ENCODE results near the gene SLC18A2. TPM values are rescaled to one million over a fixed set of nuclear protein-coding genes. Genes with fewer than 3 reads are reported as not detected.

SLC18A2 gene
- total and polyA plus RNA-seq, 2 donors (not counting 3 experiments of a cell fraction or from before 2014, with no cell fraction given): not detected

GRCh38 chr10:117313641-117314040, 72.7 kb downstream of the SLC18A2 start:
- no peak overlapping the region for H2AFZ ChIP-seq (ENCODE audit: low read depth, low read length)
- peaks cover 9% of the 10 kb centered on the region for H3K4me1 ChIP-seq (ENCODE audit: control insufficient read depth, extremely low read depth, insufficient read depth, low read length)
- TF ChIP-seq POLR2A (IDR thresholded peaks at IDR 0.05; ENCODE audit: low read depth, low read length): no peak
- no peak for TF ChIP-seq FOS (IDR thresholded peaks at IDR 0.05; ENCODE audit: borderline replicate concordance, insufficient read depth, low read length)
- no peak for TF ChIP-seq GATA2 (IDR thresholded peaks at IDR 0.05; ENCODE audit: insufficient read depth, insufficient read length, low read depth, low read length)
- no peak for TF ChIP-seq JUN (IDR thresholded peaks at IDR 0.05; ENCODE audit: borderline replicate concordance, insufficient read depth, insufficient read length, low read depth)
- TF ChIP-seq EZH2 (IDR thresholded peaks at IDR 0.05; ENCODE audit: borderline replicate concordance, low read depth, low read length, severe bottlenecking): no peak
- TF ChIP-seq MYC (IDR thresholded peaks at IDR 0.05; ENCODE audit: low read depth, low read length): no peak
- TF ChIP-seq CTCF (IDR thresholded peaks at IDR 0.05; ENCODE audit: extremely low read depth in 1 of 2, insufficient read depth in 1 of 2, low read depth in 1 of 2, low read length in 2 of 2): no peak
- no peak for TF ChIP-seq MAX (IDR thresholded peaks at IDR 0.05; ENCODE audit: insufficient read depth, insufficient read length)
- TF ChIP-seq POLR2AphosphoS5 (IDR thresholded peaks at IDR 0.05; ENCODE audit: insufficient read depth, low read depth, low read length): no peak
- no TSS peak for BruUV-seq (replicated peaks)
- H3K79me2 ChIP-seq (ENCODE audit: control insufficient read depth, insufficient read depth, low read length): peaks cover 6% of the 10 kb centered on the region
- FAIRE-seq: no peak
- ChIA-PET POLR2A (no interaction called here), CTCF (interaction anchor here (7.8 kb wide), 1 partner anchor 96 kb away, joined by 240 read pairs; no protein-coding TSS in a partner anchor)
- H4K20me1 ChIP-seq (replicated peaks; ENCODE audit: control insufficient read depth, extremely low read depth, insufficient read depth, low read length): peaks cover 3% of the 10 kb centered on the region
- no peaks in the 10 kb centered on the region for H3K9me3 ChIP-seq (replicated peaks; ENCODE audit: control insufficient read depth, insufficient read depth, low read length)
- intact Hi-C loops (cut with micrococcal nuclease): no loop called here
- dilution Hi-C loops (cut with MboI; ENCODE audit: extremely low pct_ligation_motif_present, low sequenced_read_pairs): no loop called here
- H3K4me2 ChIP-seq (ENCODE audit: insufficient read depth, low read length): no peak overlapping the region
- DNase-seq (ENCODE audit: low read depth, low spot score): no peak
- H3K9me1 ChIP-seq (replicated peaks; ENCODE audit: control insufficient read depth, extremely low read depth, insufficient read depth, low read length): no peaks in the 10 kb centered on the region
- H3K27me3 ChIP-seq (ENCODE audit: control insufficient read depth in 2 of 2, insufficient read depth in 2 of 2, low read length in 2 of 2): no peaks in the 10 kb centered on the region
- no peak overlapping the region for H3K9ac ChIP-seq (replicated peaks; ENCODE audit: extremely low read depth, insufficient read depth, low read length)
- no peak overlapping the region for H3K27ac ChIP-seq (ENCODE audit: insufficient read depth, low read depth, low read length)
- H3K36me3 ChIP-seq (ENCODE audit: control insufficient read depth in 2 of 2, extremely low read depth in 1 of 2, insufficient read depth in 2 of 2, low read length in 2 of 2): no peaks in the 10 kb centered on the region
- H3K4me3 ChIP-seq (replicated peaks in 1 of 3; ENCODE audit: insufficient read depth in 1 of 3, low read depth in 1 of 3, low read length in 3 of 3): no peak overlapping the region

All from endothelial cell of umbilical vein (primary cell).